ENCODE data around the gene WDFY2. TPM values are rescaled to one million over a fixed set of nuclear protein-coding genes. Genes with fewer than 3 reads are reported as not detected.

The WDFY2 gene
- total and polyA plus RNA-seq, 2 of the 8 experiments (the other 6 are each of a cell fraction or from before 2014, with no cell fraction given): 13.9 to 29.0 TPM

DNA sequence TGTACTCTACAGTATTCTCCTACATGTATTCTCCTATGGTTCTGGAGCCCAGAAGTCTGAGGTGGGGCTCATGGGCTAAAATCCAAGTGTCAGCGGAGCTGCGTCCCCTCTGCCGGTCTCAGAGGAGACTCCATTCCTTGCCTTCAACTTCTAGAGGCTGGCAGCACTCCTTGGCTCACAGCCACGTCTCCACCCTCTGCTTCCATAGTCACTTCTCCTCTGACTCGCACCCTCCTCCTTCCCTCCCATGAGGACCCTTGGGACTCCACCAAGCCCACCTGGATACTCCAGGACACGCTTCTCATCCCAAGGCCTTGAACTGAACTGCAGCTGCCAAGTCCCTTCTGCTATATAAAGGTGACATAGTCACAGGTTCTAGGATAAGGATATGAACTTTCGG is 191.9 kb downstream of the WDFY2 start (continued):
- no peak for TF ChIP-seq SIX5 (IDR thresholded peaks at IDR 0.05; ENCODE audit: low read depth, low read length)
- no peak for TF ChIP-seq EZH2 (IDR thresholded peaks at IDR 0.05; ENCODE audit: low read depth, low read length, severe bottlenecking)
- TF ChIP-seq NANOG (IDR thresholded peaks at IDR 0.05; ENCODE audit: insufficient read depth, low read depth, low read length, poor library complexity, severe bottlenecking): no peak
- no peak for TF ChIP-seq CHD1 (IDR thresholded peaks at IDR 0.05; ENCODE audit: low read depth, low read length)
- TF ChIP-seq, protein P1, sequence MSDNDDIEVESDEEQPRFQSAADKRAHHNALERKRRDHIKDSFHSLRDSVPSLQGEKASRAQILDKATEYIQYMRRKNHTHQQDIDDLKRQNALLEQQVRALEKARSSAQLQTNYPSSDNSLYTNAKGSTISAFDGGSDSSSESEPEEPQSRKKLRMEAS (IDR thresholded peaks at IDR 0.05): no peak

All from H1 (cell line).